GM12801 (cell line): Measurements from ENCODE around the gene LIPF.

Experiments used
- TF ChIP-seq, protein P1 (sequence below): IDR thresholded peaks from one replicate; pipeline ENCODE4 v1.5.1; 2011; ENCODE audit warnings: control low read depth; ENCODE audit not compliant: insufficient read length; ENCODE audit errors: extremely low read depth

The LIPF gene

DNA sequence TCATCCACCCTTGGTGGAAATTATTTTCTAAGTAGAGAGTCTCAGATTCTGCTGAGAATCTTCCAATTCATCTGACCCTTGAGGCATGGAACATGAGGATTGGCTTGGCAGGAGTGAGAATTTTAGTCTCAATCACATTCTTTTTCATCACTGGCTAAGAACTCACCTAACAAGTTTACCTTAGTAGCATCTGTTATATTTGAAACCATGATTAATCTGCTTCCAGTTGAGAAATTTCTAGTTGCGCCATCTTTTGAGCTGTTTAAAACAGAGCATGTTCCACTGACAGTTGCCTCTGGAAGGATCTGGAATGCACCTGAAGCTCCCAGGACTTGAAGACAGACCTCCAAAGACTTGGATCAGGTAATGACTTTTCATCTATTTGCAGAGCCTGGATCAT, 41.7 kb downstream of the LIPF start, which contains the start of gene LIPK:
Gene LIPK (plus strand): TSS at position 292 of the 400 bp plus-strand sequence. CDS start 18,295 bp downstream, outside the sequence.
- TF ChIP-seq, protein P1, sequence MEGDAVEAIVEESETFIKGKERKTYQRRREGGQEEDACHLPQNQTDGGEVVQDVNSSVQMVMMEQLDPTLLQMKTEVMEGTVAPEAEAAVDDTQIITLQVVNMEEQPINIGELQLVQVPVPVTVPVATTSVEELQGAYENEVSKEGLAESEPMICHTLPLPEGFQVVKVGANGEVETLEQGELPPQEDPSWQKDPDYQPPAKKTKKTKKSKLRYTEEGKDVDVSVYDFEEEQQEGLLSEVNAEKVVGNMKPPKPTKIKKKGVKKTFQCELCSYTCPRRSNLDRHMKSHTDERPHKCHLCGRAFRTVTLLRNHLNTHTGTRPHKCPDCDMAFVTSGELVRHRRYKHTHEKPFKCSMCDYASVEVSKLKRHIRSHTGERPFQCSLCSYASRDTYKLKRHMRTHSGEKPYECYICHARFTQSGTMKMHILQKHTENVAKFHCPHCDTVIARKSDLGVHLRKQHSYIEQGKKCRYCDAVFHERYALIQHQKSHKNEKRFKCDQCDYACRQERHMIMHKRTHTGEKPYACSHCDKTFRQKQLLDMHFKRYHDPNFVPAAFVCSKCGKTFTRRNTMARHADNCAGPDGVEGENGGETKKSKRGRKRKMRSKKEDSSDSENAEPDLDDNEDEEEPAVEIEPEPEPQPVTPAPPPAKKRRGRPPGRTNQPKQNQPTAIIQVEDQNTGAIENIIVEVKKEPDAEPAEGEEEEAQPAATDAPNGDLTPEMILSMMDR = no peak

- TF ChIP-seq, protein P1 = no peak
Measured at GRCh38 chr10:88707429-88708155, 43.4 kb downstream of the LIPF start.

DNA sequence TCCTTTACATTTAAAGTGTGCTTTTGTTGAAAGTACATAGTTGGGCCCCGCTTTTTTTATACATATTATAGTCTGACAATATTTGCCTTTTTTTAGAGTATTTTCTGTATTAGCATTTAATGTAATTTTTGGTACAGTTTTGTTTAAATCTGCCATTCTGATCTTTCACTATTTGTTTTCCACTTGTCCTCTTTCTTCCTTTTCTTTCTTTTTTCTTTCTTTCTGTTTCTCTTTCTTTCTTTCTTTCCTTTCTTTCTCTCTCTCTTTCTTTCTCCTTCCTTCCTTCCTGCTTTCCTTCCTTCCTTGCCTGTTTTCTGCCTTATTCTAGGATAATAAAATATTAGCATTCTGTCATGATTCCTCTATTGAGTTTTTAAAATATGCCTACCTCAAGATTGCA, 51.3 kb downstream of the LIPF start:
- TF ChIP-seq, protein P1 = no peak

- TF ChIP-seq, protein P1 = no peak
Measured at GRCh38 chr10:88721392-88721791, 57.1 kb downstream of the LIPF start.

- TF ChIP-seq, protein P1 = no peak
Measured at GRCh38 chr10:88725798-88726197, 61.6 kb downstream of the LIPF start.

DNA sequence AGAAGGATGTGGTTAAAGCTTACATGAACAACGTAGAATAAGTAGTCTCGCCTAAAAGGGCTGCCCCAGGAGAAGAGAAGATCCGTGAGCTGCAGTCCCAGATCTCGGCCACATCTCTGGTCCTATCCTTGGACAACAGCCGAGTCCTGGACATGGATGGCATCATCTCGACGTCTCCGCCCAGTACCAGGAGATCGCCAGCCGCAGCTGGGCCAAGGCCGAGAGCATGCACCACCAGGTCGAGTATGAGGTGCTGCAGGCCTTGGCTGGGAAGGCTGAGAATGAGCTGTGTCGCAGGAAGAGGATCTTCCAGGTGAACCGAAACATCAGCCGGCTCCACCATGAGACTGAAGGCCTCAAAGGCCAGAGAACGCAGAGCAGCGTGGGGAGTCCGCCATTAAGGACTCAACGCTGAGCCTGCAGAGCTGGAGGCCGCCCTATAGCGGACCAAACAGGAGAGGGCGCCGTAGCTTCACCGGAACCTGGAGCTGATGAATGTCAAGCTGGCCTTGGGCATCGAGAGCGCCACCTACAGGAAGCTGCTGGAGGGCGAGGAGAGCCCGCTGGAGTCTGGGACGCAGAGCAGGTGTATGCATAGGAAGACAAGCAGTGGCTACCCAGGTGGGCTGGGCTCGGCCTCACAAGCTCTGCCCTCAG, 64.0 kb downstream of the LIPF start:
- TF ChIP-seq, protein P1 = no peak
